Progenitor cell of endocrine pancreas (in vitro differentiated cells): Measurements from ENCODE around the gene SEMA3B. TPM values are rescaled to one million over a fixed set of nuclear protein-coding genes. Genes with fewer than 3 reads are reported as not detected.

Experiments used
- DNase-seq: peaks from one replicate; pipeline ENCODE4 v3.0.0; 2021; ENCODE audit warnings: low spot score; ENCODE audit not compliant: unreplicated experiment
- H3K27ac Mint-ChIP-seq: 2 replicates; pipeline ENCODE4 v1.8.0; 2021; ENCODE audit warnings: mild to moderate bottlenecking, moderate library complexity, mixed read lengths
- H3K27me3 Mint-ChIP-seq: 2 replicates; pipeline ENCODE4 v1.8.0; 2021; ENCODE audit warnings: mixed read lengths
- H3K36me3 Mint-ChIP-seq: 2 replicates; pipeline ENCODE4 v1.8.0; 2022; ENCODE audit warnings: mixed read lengths; ENCODE audit not compliant: insufficient read depth
- H3K4me1 Mint-ChIP-seq: 2 replicates; pipeline ENCODE4 v1.8.0; 2021; ENCODE audit warnings: low read depth, mixed read lengths
- H3K4me3 Mint-ChIP-seq: 2 replicates; pipeline ENCODE4 v1.8.0; 2021; ENCODE audit warnings: low read depth, mild to moderate bottlenecking, moderate library complexity, mixed read lengths
- H3K9me3 Mint-ChIP-seq: 2 replicates; pipeline ENCODE4 v1.8.0; 2021; ENCODE audit warnings: low read depth, mixed read lengths
- CTCF ChIP-seq: fragments of 200-600 bp; sonication (generic); IDR thresholded peaks from one replicate; pipeline ENCODE4 v1.5.0; 2021; ENCODE audit warnings: antibody characterized with exemption, mild to moderate bottlenecking; ENCODE audit not compliant: unreplicated experiment
- total RNA-seq: library from RNA; stranded (reverse); gene quantifications from 2 replicates; pipeline ENCODE4 v1.2.1, GENCODE V29; 2021

Gene SEMA3B
- total RNA-seq, 1 donor from 2014 or later, result 24.6 TPM

GRCh38 chr3:50233176-50233575 is 35.8 kb upstream of the SEMA3B start:
- Mint-ChIP-seq H3K4me3 (no peak overlapping the region), H3K27ac (peak overlapping the region; percentile 79), H3K27me3 (no peaks in the 10 kb centered on the region), H3K9me3 (no peaks in the 10 kb centered on the region), H3K36me3 (no peaks in the 10 kb centered on the region), H3K4me1 (peaks cover 40% of the 10 kb centered on the region)
- TF ChIP-seq CTCF, result no peak
- DNase-seq, result no peak

- DNase-seq, result peak; percentile 97
- Mint-ChIP-seq H3K4me1 (peaks cover 38% of the 10 kb centered on the region), H3K9me3 (no peaks in the 10 kb centered on the region), H3K4me3 (peak within 1 kb of the TSS; percentile 93), H3K36me3 (no peaks in the 10 kb centered on the region), H3K27ac (peak within 1 kb of the TSS; percentile 92), H3K27me3 (no peaks in the 10 kb centered on the region)
- no peak for TF ChIP-seq CTCF
Measured at GRCh38 chr3:50235716-50236483, 33.0 kb upstream of the SEMA3B start, which contains the start of gene GNAI2. Gene GNAI2 (plus strand): TSS chr3:50236204. CDS start chr3:50236336, 132 bp downstream.

- H3K36me3 Mint-ChIP-seq, result no peaks in the 10 kb centered on the region
- no peaks in the 10 kb centered on the region for H3K27me3 Mint-ChIP-seq
- H3K4me1 Mint-ChIP-seq, result peaks cover 42% of the 10 kb centered on the region
- no peak for DNase-seq
- H3K27ac Mint-ChIP-seq, result peak overlapping the region; percentile 92
- no peak for TF ChIP-seq CTCF
- peak overlapping the region; percentile 93 for H3K4me3 Mint-ChIP-seq
- no peaks in the 10 kb centered on the region for H3K9me3 Mint-ChIP-seq
Measured at GRCh38 chr3:50236484-50237132, 32.3 kb upstream of the SEMA3B start.

GRCh38 chr3:50237133-50237651 is 31.8 kb upstream of the SEMA3B start:
- Mint-ChIP-seq H3K4me3 (peak overlapping the region; percentile 93), H3K36me3 (no peaks in the 10 kb centered on the region), H3K4me1 (peaks cover 43% of the 10 kb centered on the region), H3K27ac (peak overlapping the region; percentile 92), H3K27me3 (no peaks in the 10 kb centered on the region), H3K9me3 (no peaks in the 10 kb centered on the region)
- TF ChIP-seq CTCF, result no peak
- no peak for DNase-seq

- peak overlapping the region; percentile 92 for H3K27ac Mint-ChIP-seq
- no peaks in the 10 kb centered on the region for H3K36me3 Mint-ChIP-seq
- no peaks in the 10 kb centered on the region for H3K27me3 Mint-ChIP-seq
- no peak for TF ChIP-seq CTCF
- DNase-seq, result no peak
- peaks cover 43% of the 10 kb centered on the region for H3K4me1 Mint-ChIP-seq
- H3K4me3 Mint-ChIP-seq, result peak overlapping the region; percentile 93
- no peaks in the 10 kb centered on the region for H3K9me3 Mint-ChIP-seq
Measured at GRCh38 chr3:50237754-50238548, 31.0 kb upstream of the SEMA3B start.
